A549 (cell line): Measurements from ENCODE around the gene CD160.

ENCODE experiments used
- HDAC2 ChIP-seq: fragments of 200-600 bp; sonication (generic); IDR thresholded peaks from 2 replicates; pipeline ENCODE4 v1.6.1; 2016
- TF ChIP-seq, protein P1 (sequence below): fragments of >200 bp; sonication (Bioruptor Twin); formaldehyde crosslinking; IDR thresholded peaks from 3 replicates; pipeline ENCODE4 v1.5.1; 2016

DNA sequence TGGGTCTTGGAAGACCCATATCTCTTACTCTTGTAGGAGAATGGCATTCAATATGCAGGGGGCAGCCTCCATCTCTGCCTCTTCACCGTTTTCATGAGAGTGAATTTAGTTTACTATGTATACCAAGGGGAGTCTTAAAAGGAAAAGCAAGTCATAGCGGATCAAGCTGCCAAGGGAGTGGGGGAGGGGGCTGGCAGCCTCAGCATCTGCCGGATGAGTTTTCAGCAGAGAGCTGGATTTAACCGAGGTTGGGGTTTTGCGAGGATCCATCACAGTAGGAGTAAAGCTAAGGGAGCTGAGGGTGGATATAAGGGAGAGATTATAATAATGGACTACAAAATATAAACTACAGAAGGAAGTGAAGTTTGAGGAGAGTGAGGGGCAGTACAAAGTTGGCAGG lies 9.9 kb downstream of the CD160 start:
- no peak for TF ChIP-seq HDAC2
- TF ChIP-seq, protein P1, sequence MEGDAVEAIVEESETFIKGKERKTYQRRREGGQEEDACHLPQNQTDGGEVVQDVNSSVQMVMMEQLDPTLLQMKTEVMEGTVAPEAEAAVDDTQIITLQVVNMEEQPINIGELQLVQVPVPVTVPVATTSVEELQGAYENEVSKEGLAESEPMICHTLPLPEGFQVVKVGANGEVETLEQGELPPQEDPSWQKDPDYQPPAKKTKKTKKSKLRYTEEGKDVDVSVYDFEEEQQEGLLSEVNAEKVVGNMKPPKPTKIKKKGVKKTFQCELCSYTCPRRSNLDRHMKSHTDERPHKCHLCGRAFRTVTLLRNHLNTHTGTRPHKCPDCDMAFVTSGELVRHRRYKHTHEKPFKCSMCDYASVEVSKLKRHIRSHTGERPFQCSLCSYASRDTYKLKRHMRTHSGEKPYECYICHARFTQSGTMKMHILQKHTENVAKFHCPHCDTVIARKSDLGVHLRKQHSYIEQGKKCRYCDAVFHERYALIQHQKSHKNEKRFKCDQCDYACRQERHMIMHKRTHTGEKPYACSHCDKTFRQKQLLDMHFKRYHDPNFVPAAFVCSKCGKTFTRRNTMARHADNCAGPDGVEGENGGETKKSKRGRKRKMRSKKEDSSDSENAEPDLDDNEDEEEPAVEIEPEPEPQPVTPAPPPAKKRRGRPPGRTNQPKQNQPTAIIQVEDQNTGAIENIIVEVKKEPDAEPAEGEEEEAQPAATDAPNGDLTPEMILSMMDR = no peak
